NCI-H146 treated with DMSO at 0.1 percent for 48 hours (cell line): ENCODE data around the gene PLOD1.
"Not testable (repeated sequence)": the region's sequence is repeated elsewhere in the genome, so short reads cannot be mapped to it uniquely, and the experiment has no call there.

Experiments
- DNase-seq: peaks from one replicate; lab custom pipeline; 2025; ENCODE audit not compliant: unreplicated experiment; lab: John Stamatoyannopoulos, UW

Gene PLOD1

GRCh38 chr1:11938722-11939526 lies 4.4 kb downstream of the PLOD1 start:
- no peak for DNase-seq

- not testable (repeated sequence) for DNase-seq
Measured at GRCh38 chr1:11939794-11940193, 5.3 kb downstream of the PLOD1 start.

DNA sequence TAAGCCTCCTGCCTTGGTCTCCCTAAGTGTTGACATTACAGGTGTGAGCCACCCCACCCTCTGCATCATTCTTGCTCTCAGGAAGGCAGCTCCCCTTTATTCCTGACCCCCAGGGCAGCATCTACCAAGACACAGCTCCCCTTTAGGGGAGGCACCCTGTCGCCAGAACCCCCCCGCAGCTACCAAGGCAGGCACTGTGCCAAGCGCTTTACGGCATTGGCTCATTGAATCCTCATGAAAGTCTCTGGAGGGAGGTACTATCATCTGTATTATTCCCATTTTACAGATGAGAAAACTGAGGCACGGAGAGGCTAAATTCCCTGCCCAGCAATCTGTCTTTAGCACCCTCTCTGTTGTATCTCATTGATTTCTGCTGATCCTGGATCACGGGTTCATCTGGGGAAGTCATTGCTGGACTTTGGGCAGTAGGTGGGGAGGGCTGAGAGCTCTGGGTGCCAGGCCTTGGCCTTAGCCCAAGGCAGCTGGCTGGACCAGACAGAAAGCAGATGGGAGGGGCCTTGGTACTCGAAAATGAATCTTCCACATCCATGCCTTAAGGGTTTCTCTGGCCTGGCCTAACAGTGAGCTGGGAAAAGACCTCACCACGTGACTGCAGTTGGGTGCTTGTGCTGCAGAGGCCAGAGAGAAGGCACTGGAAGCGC lies 5.9 kb downstream of the PLOD1 start:
- DNase-seq = no peak

- DNase-seq = no peak
Measured at GRCh38 chr1:11942280-11942679, 7.8 kb downstream of the PLOD1 start.

- no peak for DNase-seq
Measured at GRCh38 chr1:11943619-11944018, 9.1 kb downstream of the PLOD1 start.

DNA sequence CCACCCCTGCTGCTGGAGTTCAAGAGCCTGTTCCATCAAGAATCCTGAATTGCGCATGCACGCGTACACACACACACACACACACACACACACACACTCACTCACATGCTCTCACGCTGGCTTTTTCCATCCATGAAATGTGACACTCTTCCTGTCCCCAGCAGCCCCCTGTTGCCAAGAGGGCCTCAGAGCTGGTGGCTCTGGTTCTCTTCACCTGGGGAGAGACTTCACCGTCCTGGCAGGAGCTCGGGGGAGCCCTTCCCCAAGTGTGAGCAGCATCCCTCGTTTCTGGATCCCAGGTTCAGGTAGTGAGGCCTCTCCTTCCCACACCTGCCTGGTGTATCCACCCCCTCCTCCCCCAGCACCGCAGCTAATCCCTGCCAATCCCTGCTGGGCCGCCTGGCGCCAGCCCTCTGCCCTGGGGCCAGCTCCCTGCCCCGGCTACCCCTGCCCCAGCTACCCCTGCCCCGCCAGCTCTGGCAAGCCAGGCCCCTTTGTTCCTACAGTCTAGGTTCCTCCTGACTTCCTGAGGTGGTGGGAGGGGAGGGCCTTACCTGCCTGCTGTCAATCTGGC lies 9.9 kb downstream of the PLOD1 start:
- peak; percentile 64 for DNase-seq

DNA sequence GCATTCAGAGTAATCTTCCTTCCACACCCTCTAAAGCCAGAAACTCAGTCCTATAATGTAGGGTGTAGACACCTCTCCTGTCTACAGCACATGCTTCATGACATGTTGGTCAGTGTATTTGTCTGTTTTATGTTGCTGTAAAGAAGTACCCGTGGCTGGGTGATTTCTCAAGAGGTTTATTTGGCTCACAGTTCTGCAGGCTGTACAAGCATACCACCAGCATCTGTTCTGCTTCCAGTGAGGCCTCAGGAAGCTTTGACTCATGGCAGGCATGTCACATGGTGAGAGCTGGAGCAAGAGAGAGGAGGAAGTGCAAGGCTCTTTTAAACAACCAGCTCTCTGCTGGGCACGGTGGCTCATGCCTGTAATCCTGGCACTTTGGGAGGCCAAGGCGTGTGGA lies 12.1 kb downstream of the PLOD1 start:
- DNase-seq = no peak

DNA sequence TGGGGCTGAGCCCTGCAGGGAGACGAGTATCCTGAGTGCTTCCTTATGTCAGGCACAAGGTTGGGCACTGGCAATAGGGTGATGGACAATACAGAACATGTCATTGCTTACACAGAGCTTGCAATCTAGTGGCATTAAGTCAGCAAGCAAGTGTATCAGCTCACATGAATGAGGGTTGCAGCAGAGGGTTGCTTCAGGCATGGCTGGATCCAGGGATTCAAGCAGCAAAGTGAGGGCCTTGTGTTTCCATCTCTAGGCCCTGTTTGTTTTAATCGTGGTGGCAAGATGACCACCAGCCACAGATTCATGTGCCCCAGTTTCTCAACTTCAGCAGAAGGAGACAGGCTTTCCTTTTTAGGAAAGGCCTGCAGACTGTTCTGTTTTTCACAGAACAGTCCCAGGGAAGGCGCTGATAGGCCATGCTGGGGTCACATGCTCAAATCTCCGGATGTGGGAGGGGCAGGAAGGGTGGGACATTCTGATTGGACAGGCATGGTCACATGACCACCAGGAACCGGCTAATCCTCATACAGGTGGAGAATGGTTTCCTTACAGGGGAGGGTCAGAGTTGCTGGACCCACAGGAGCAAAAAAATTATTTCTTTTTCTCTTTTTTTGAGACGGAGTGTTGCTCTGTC lies 14.4 kb downstream of the PLOD1 start:
- no peak for DNase-seq

DNA sequence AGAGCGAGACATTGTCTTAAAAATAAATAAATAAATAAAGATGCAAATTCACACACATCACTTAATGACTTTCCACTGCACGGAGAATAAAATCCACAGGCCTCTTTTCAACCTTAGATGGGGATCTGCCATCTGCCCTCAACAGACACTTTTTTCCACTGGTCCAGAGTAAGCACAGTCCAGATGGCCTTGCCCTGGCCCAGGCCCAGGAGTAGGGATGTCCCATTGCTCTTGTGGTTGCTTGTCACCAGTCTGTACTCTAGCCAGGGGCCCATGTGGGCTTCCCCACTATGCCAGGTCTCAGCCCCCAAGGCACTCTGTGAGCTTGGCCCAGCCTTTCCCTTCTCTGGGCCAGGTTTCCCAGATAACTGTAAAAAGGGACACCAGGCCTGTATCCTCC lies 17.4 kb downstream of the PLOD1 start:
- DNase-seq = no peak

GRCh38 chr1:11952455-11953109 lies 18.1 kb downstream of the PLOD1 start:
- no peak for DNase-seq

GRCh38 chr1:11955221-11955620 lies 20.7 kb downstream of the PLOD1 start:
- DNase-seq = no peak

DNA sequence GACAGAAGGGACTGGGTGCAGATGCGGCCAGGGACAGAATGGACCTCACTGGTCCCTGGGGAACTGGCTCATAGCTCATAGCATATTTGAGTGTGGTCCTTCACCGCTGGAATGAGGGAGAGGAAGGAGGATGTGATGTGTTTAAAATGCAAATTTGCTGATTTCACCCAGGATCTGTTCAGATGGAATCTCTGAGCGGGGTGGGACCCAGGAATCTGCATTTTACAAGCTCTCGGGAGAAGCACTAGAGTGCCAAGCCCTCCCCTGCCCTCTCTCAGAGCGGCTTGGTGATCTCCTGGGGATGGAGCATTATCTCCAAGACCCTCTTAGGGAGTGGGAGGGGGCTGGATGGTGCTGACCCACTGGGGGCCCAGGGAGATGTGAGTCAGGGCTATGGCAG lies 22.9 kb downstream of the PLOD1 start:
- no peak for DNase-seq

GRCh38 chr1:11957897-11958296 lies 23.4 kb downstream of the PLOD1 start:
- DNase-seq = no peak

- DNase-seq = no peak
Measured at GRCh38 chr1:11960276-11960675, 25.8 kb downstream of the PLOD1 start.

DNA sequence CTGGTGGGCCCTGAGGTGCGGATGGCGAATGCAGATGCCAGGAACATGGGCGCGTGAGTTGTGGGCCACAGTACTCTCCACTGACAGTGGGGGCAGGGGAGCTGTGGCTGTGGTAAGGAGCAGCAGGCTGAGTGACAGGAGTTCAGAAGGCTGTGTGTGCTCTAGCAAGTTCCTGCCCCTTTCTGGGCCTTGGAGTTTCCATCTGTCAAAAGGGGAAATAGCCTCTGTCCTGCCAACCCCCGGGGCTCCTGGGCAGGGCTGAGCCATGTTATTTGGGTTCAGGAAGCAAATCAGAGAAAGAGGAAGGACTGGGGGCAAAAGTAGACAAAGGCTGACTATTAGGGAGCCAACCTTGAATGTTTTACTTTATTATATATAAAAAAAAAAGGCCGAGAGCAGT lies 26.2 kb downstream of the PLOD1 start:
- no peak for DNase-seq

- DNase-seq = no peak
Measured at GRCh38 chr1:11961230-11961629, 26.7 kb downstream of the PLOD1 start.

DNA sequence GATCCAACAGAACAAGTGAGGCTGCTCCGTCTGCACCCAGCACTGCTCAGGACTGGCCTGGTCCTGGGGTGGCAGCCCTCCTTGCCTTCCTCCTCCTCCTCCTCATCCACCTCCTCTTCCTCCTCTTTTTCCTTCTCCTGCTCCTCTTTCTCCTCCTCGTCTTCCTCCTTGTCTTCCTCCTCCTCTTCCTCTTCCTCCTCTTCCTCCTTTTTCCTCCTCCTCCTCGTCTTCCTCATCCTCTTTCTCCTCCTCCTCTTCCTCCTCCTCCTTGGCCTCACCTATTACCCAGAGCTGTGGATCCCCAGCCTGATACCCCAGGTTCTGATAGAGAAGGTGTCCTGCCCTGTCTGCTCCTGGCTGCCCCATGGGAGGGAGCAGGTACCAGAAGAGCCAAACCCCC lies 29.1 kb downstream of the PLOD1 start:
- no peak for DNase-seq

DNA sequence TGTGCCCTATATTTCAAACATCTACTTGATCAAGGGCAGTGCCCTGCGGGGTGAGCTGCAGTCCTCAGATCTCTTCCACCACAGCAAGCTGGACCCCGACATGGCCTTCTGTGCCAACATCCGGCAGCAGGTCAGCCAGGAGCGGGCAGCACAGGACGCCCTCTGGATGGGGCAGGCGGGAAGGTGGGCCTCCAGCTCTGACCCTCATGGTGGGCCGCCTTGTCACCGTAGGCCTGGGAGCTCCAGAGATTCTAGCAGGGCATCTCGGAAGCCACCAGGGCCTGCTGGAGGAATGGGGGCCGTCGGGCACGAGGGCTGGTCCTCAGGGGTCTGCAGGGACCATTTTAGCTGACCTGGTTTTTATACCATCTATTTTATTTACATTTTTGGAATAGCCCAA lies 30.1 kb downstream of the PLOD1 start:
- no peak for DNase-seq

DNA sequence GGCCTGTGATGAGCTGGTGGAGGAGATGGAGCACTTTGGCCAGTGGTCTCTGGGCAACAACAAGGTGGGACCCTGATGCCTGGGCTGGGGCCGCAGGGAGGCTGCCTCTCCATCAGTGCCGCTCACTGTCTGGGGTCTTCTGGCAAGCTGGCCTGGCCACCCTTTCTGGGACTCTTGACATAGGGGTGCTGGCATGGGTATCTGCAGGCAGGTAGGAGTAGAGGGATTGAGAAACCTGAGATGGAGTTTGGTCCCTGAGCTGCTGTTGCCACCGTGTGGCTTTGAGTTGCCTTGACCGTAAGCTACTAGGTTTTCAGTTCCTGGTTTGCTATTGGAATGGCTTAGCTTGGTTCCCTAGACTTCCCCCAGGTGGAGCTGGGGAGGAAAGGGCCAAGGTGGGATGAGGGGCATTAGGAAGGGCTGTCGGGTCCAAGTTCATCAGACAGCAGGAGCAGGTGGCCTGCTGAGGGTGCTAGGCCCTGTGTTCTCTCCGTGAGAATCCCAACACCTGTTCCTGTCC lies 32.6 kb downstream of the PLOD1 start:
- peak; percentile 59 for DNase-seq

GRCh38 chr1:11970441-11971185 lies 36.1 kb downstream of the PLOD1 start:
- DNase-seq = no peak
